ENCODE data around the gene CEP89. TPM values are rescaled to one million over a fixed set of nuclear protein-coding genes. Genes with fewer than 3 reads are reported as not detected.
"Not testable (repeated sequence)": the region's sequence is repeated elsewhere in the genome, so short reads cannot be mapped to it uniquely, and the experiment has no call there.

Gene CEP89
- total and polyA plus RNA-seq, 7 donors: 3.7 to 17.5 (median 11.1) TPM

DNA sequence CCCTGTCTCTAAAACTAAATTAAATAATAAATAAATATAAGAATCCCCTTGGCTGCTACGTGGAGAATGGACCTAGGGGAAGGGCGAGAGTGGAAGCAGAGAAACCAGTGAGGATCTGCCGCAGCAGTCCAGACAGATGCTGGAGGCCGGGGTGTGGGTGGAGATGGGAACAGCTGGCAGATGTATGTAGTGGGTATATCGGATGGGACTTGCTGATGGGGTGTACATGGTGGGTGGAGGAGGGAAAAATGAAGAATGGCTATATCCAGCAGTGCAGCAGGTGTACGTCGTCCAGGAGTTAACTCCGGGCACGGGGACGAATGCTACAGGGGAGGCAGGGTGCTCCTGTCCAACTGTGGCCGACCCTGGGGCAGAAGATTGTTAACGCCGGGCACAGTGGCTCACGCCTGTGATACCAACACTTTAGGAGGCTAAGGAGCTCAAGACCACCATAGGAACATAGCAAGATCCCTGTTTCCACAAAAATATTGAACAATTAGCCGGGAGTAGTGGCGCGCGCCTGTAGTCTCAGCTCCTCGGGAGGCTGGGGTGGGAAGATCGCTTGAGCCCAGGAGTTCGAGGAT lies 654 bp downstream of the CEP89 start:
- H3K9me3 ChIP-seq: no peaks in the 10 kb centered on the region
- peaks cover 0 to 11% (median 2%) of the 10 kb centered on the region in 4 donors for H3K36me3 ChIP-seq
- TF ChIP-seq POLR2A (IDR thresholded peaks at IDR 0.05): no peak
- no peak for TF ChIP-seq EP300 (IDR thresholded peaks at IDR 0.05)
- TF ChIP-seq POLR2AphosphoS5 (IDR thresholded peaks at IDR 0.05): no peak
- TF ChIP-seq, protein P1, sequence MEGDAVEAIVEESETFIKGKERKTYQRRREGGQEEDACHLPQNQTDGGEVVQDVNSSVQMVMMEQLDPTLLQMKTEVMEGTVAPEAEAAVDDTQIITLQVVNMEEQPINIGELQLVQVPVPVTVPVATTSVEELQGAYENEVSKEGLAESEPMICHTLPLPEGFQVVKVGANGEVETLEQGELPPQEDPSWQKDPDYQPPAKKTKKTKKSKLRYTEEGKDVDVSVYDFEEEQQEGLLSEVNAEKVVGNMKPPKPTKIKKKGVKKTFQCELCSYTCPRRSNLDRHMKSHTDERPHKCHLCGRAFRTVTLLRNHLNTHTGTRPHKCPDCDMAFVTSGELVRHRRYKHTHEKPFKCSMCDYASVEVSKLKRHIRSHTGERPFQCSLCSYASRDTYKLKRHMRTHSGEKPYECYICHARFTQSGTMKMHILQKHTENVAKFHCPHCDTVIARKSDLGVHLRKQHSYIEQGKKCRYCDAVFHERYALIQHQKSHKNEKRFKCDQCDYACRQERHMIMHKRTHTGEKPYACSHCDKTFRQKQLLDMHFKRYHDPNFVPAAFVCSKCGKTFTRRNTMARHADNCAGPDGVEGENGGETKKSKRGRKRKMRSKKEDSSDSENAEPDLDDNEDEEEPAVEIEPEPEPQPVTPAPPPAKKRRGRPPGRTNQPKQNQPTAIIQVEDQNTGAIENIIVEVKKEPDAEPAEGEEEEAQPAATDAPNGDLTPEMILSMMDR (IDR thresholded peaks at IDR 0.05): no peak
- DNase-seq: peak; percentile 64
- H3K27ac ChIP-seq: peak overlapping the region in 3 of 4 donors; percentile 67 to 74 (median 67)
- intact Hi-C loops (cut with DNase I): loop anchor here (10.0 kb wide), 1 partner anchor 154 kb away; no protein-coding TSS in a partner anchor
- H3K4me1 ChIP-seq: peaks cover 0 to 23% (median 20%) of the 10 kb centered on the region in 4 donors
- H3K4me3 ChIP-seq: peak overlapping the region; percentile 61 to 99 (median 84)
- 19 to 30% methylated on average over 21 of the region's 21 CpGs for WGBS, 2 donors
- H3K27me3 ChIP-seq: no peaks in the 10 kb centered on the region

GRCh38 chr19:32969549-32969948 lies 2.2 kb downstream of the CEP89 start:
- Histone ChIP-seq H3K36me3 (peaks cover 0 to 26% (median 10%) of the 10 kb centered on the region in 4 donors), H3K4me1 (peaks cover 0 to 23% (median 20%) of the 10 kb centered on the region in 4 donors), H3K27ac (no peak overlapping the region), H3K9me3 (no peaks in the 10 kb centered on the region), H3K4me3 (no peak overlapping the region), H3K27me3 (no peaks in the 10 kb centered on the region)
- intact Hi-C loops (cut with DNase I): no loop called here
- TF ChIP-seq, protein P1 (IDR thresholded peaks at IDR 0.05): no peak
- no peak for TF ChIP-seq EP300 (IDR thresholded peaks at IDR 0.05)
- TF ChIP-seq POLR2AphosphoS5 (IDR thresholded peaks at IDR 0.05): no peak
- TF ChIP-seq POLR2A (IDR thresholded peaks at IDR 0.05): no peak
- WGBS, 2 donors: 89 to 92% methylated on average over 10 of the region's 10 CpGs
- DNase-seq: peak; percentile 53

DNA sequence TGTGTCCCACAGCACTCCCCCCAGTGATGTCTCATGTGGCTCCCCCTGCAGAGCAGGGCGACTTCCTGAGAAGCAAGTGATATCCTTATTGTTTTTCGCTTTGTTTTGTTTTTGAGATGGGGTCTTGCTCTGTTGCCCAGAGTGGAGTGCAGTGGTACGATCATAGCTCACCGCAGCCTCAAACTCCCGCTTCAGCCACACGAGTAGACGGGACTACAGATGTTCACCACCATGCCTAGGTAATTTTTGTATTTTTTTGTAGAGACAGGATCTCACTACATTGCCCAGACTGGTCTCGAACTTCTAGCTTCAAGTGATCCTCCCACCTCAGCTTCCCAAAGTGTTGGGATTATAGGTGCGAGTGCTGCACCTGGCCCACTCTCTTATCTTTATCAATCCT lies 5.0 kb downstream of the CEP89 start:
- H3K27ac ChIP-seq: no peak overlapping the region
- no peak for TF ChIP-seq POLR2A (IDR thresholded peaks at IDR 0.05)
- no peak for TF ChIP-seq EP300 (IDR thresholded peaks at IDR 0.05)
- TF ChIP-seq, protein P1 (IDR thresholded peaks at IDR 0.05): no peak
- no peak for TF ChIP-seq POLR2AphosphoS5 (IDR thresholded peaks at IDR 0.05)
- H3K36me3 ChIP-seq: peaks cover 6 to 52% (median 21%) of the 10 kb centered on the region in 4 donors
- no peaks in the 10 kb centered on the region for H3K9me3 ChIP-seq
- 96% methylated on average over 9 of the region's 9 CpGs for whole genome bisulfite sequencing, 2 donors
- H3K27me3 ChIP-seq: no peaks in the 10 kb centered on the region
- DNase-seq: no peak
- intact Hi-C loops (cut with DNase I): no loop called here
- H3K4me3 ChIP-seq: no peak overlapping the region
- peaks cover 0 to 21% (median 18%) of the 10 kb centered on the region in 4 donors for H3K4me1 ChIP-seq

DNA sequence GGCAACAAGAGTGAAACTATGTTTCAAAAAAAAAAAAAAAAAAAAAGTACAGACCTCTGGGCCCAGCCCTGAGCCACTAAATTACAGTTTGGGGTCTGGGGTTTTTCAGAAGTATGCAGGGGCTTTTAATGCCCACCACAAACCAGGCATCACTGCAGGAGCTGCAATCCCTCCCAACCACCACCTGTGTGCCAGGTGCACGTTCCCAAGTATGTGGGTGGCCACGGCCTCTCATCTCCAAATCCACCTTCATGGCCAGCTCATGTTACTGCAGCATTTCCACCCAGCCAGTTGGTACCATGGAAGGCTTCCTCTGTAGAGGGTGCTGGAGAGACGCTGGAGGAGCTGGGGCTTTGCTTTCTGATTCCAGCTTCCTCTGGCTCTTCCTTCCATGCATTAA lies 26.5 kb downstream of the CEP89 start:
- WGBS, 2 donors: 75 to 89% methylated on average over 3 of the region's 3 CpGs
- Histone ChIP-seq H3K4me3 (no peak overlapping the region), H3K27me3 (no peaks in the 10 kb centered on the region), H3K9me3 (no peaks in the 10 kb centered on the region), H3K4me1 (no peaks in the 10 kb centered on the region), H3K36me3 (peaks cover 19 to 98% (median 30%) of the 10 kb centered on the region in 4 donors), H3K27ac (no peak overlapping the region)
- no peak for TF ChIP-seq EP300 (IDR thresholded peaks at IDR 0.05)
- TF ChIP-seq POLR2AphosphoS5 (IDR thresholded peaks at IDR 0.05): no peak
- TF ChIP-seq POLR2A (IDR thresholded peaks at IDR 0.05): no peak
- TF ChIP-seq, protein P1 (IDR thresholded peaks at IDR 0.05): no peak
- no peak for DNase-seq
- intact Hi-C loops (cut with DNase I): no loop called here

DNA sequence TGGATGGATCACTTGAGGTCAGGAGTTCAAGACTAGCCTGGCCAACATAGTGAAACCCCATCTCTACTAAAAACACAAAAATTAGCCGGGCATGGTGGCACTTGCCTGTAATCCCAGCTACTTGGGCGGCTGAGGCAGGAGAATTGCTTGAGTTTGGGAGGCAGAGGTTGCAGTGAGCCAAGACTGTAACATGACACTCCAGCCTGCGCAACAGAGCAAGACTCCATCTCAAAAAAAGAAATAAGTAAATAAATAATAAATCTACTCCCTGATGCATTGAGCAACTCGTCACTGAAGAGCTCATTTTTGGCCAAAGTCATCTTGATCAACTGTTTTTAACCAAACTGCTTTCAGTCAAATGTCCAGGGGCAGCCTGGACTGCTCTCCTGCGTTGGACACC lies 30.5 kb downstream of the CEP89 start:
- 93% methylated on average over 5 of the region's 5 CpGs for WGBS, 2 donors
- intact Hi-C loops (cut with DNase I): not testable (repeated sequence)
- peaks cover 13 to 96% (median 33%) of the 10 kb centered on the region in 4 donors for H3K36me3 ChIP-seq

More for the DNA sequence above, 30.5 kb downstream of the CEP89 start:
- DNase-seq, H3K9me3 ChIP-seq, H3K4me3 ChIP-seq, H3K4me1 ChIP-seq, H3K27me3 ChIP-seq, H3K27ac ChIP-seq: not testable (repeated sequence)
